ENCODE data around the gene ICAM2. TPM values are rescaled to one million over a fixed set of nuclear protein-coding genes. Genes with fewer than 3 reads are reported as not detected.

The ICAM2 gene
- total and polyA plus RNA-seq, 2 donors from 2014 or later = 38.8 to 55.8 TPM

DNA sequence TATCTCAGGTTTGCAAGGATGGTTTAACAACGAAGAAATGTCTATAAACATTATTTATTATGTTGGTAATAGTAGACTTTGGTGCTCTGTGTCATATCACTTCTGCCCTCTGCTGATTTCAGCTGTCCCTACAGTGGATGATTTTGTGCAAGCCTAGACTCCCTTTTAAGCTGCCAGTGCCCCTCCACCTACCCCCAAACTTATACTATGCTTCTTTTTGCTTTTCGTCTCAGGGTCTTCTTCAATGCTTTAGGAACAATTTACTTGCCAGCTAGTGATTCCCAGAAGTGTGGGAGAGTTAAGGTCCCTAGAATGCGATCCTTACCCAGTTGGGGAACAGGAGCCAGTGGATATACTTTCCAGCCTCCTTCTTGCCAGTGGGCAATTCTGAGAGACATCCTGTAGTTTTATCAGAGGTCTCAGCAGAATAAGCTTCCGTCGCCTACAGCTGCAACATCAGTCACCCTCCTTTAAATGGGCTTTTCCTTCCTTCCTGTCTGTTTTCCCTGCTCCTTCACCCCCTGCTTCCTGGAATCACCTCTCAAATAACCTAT is 4.1 kb downstream of the ICAM2 start:
- Histone ChIP-seq H3K4me1 (ENCODE audit: control insufficient read depth in 2 of 3, insufficient read depth in 2 of 3, low read depth in 1 of 3, low read length in 3 of 3) (peaks cover 0 to 4% (median 0%) of the 10 kb centered on the region in 3 donors), H3K4me3 (ENCODE audit: low read length in 3 of 3) (peak overlapping the region in 1 of 3 donors; percentile 29), H3K27me3 (ENCODE audit: control insufficient read depth, insufficient read depth, low read length) (no peaks in the 10 kb centered on the region), H3K36me3 (ENCODE audit: control insufficient read depth in 2 of 3, insufficient read depth in 3 of 3, low read length in 3 of 3) (no peaks in the 10 kb centered on the region), H3K9me3 (ENCODE audit: control insufficient read depth in 2 of 3, insufficient read depth in 1 of 3, low read length in 3 of 3) (no peaks in the 10 kb centered on the region), H3K27ac (ENCODE audit: low read depth in 2 of 2, low read length in 2 of 2) (peak overlapping the region; percentile 13 to 36), H3K9ac (ENCODE audit: low read length in 3 of 3) (no peak overlapping the region)
- TF ChIP-seq, protein P1, sequence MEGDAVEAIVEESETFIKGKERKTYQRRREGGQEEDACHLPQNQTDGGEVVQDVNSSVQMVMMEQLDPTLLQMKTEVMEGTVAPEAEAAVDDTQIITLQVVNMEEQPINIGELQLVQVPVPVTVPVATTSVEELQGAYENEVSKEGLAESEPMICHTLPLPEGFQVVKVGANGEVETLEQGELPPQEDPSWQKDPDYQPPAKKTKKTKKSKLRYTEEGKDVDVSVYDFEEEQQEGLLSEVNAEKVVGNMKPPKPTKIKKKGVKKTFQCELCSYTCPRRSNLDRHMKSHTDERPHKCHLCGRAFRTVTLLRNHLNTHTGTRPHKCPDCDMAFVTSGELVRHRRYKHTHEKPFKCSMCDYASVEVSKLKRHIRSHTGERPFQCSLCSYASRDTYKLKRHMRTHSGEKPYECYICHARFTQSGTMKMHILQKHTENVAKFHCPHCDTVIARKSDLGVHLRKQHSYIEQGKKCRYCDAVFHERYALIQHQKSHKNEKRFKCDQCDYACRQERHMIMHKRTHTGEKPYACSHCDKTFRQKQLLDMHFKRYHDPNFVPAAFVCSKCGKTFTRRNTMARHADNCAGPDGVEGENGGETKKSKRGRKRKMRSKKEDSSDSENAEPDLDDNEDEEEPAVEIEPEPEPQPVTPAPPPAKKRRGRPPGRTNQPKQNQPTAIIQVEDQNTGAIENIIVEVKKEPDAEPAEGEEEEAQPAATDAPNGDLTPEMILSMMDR (IDR thresholded peaks at IDR 0.05; ENCODE audit: borderline replicate concordance, extremely low read depth, insufficient read depth) = no peak
- intact Hi-C loops (cut with DNase I) = loop anchor here (10.0 kb wide), 1 partner anchor 102 kb away; the partner anchor contains the start of genes CSHL1 and GH1
- FAIRE-seq (no peak), DNase-seq (no peak)

GRCh38 chr17:64015447-64015846 is 5.0 kb downstream of the ICAM2 start:
- FAIRE-seq (no peak), DNase-seq (no peak)
- no peaks in the 10 kb centered on the region for H3K27me3 ChIP-seq (ENCODE audit: control insufficient read depth, insufficient read depth, low read length)
- H3K27ac ChIP-seq (ENCODE audit: low read depth in 2 of 2, low read length in 2 of 2) = no peak overlapping the region
- no peaks in the 10 kb centered on the region for H3K9me3 ChIP-seq (ENCODE audit: control insufficient read depth in 2 of 3, insufficient read depth in 1 of 3, low read length in 3 of 3)
- H3K9ac ChIP-seq (ENCODE audit: low read length in 3 of 3) = no peak overlapping the region
- TF ChIP-seq, protein P1 (IDR thresholded peaks at IDR 0.05; ENCODE audit: borderline replicate concordance, extremely low read depth, insufficient read depth) = no peak
- no peak overlapping the region for H3K4me3 ChIP-seq (ENCODE audit: low read length in 3 of 3)
- no peaks in the 10 kb centered on the region for H3K36me3 ChIP-seq (ENCODE audit: control insufficient read depth in 2 of 3, insufficient read depth in 3 of 3, low read length in 3 of 3)
- intact Hi-C loops (cut with DNase I) = loop anchor here (10.0 kb wide), 1 partner anchor 101 kb away; the partner anchor contains the start of genes CSHL1 and GH1
- H3K4me1 ChIP-seq (ENCODE audit: control insufficient read depth in 2 of 3, insufficient read depth in 2 of 3, low read depth in 1 of 3, low read length in 3 of 3) = peaks cover 0 to 2% (median 0%) of the 10 kb centered on the region in 3 donors

GRCh38 chr17:64009571-64010402 is 10.6 kb downstream of the ICAM2 start:
- H3K27me3 ChIP-seq (ENCODE audit: control insufficient read depth, insufficient read depth, low read length) = no peaks in the 10 kb centered on the region
- DNase-seq = no peak
- H3K27ac ChIP-seq (ENCODE audit: low read depth in 2 of 2, low read length in 2 of 2) = no peak overlapping the region
- no peaks in the 10 kb centered on the region for H3K9me3 ChIP-seq (ENCODE audit: control insufficient read depth in 2 of 3, insufficient read depth in 1 of 3, low read length in 3 of 3)
- H3K4me3 ChIP-seq (ENCODE audit: low read length in 3 of 3) = no peak overlapping the region
- TF ChIP-seq, protein P1 (IDR thresholded peaks at IDR 0.05; ENCODE audit: borderline replicate concordance, extremely low read depth, insufficient read depth) = no peak
- no peak for FAIRE-seq
- H3K36me3 ChIP-seq (ENCODE audit: control insufficient read depth in 2 of 3, insufficient read depth in 3 of 3, low read length in 3 of 3) = no peaks in the 10 kb centered on the region
- no peak overlapping the region for H3K9ac ChIP-seq (ENCODE audit: low read length in 3 of 3)
- peaks cover 0 to 15% (median 3%) of the 10 kb centered on the region in 3 donors for H3K4me1 ChIP-seq (ENCODE audit: control insufficient read depth in 2 of 3, insufficient read depth in 2 of 3, low read depth in 1 of 3, low read length in 3 of 3)
- intact Hi-C loops (cut with DNase I) = loop anchor here (10.0 kb wide), 1 partner anchor 95 kb away; the partner anchor contains the start of genes CSHL1 and GH1

Measured in kidney (tissue), 14 donors.